ENCODE data around the gene ARHGEF16.

ARHGEF16 gene

GRCh38 chr1:3525551-3526482, 71.4 kb downstream of the ARHGEF16 start:
- Histone ChIP-seq H3K9ac (no peak overlapping the region), H3K4me3 (ENCODE audit: low read depth, low read length) (no peak overlapping the region), H3K4me1 (no peaks in the 10 kb centered on the region), H2AFZ (no peak overlapping the region), H3K9me3 (ENCODE audit: control insufficient read depth, low read length) (no peaks in the 10 kb centered on the region), H3K27ac (no peak overlapping the region), H3K36me3 (ENCODE audit: control insufficient read depth, insufficient read depth, low read length) (no peaks in the 10 kb centered on the region), H3K4me2 (ENCODE audit: low read length) (no peak overlapping the region), H3K79me2 (no peaks in the 10 kb centered on the region), H3K27me3 (ENCODE audit: control insufficient read depth, insufficient read depth, low read length) (no peaks in the 10 kb centered on the region)
- TF ChIP-seq, protein P1, sequence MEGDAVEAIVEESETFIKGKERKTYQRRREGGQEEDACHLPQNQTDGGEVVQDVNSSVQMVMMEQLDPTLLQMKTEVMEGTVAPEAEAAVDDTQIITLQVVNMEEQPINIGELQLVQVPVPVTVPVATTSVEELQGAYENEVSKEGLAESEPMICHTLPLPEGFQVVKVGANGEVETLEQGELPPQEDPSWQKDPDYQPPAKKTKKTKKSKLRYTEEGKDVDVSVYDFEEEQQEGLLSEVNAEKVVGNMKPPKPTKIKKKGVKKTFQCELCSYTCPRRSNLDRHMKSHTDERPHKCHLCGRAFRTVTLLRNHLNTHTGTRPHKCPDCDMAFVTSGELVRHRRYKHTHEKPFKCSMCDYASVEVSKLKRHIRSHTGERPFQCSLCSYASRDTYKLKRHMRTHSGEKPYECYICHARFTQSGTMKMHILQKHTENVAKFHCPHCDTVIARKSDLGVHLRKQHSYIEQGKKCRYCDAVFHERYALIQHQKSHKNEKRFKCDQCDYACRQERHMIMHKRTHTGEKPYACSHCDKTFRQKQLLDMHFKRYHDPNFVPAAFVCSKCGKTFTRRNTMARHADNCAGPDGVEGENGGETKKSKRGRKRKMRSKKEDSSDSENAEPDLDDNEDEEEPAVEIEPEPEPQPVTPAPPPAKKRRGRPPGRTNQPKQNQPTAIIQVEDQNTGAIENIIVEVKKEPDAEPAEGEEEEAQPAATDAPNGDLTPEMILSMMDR (IDR thresholded peaks at IDR 0.05): no peak

- Histone ChIP-seq H3K27me3 (ENCODE audit: control insufficient read depth, insufficient read depth, low read length) (no peaks in the 10 kb centered on the region), H3K27ac (no peak overlapping the region), H3K4me2 (ENCODE audit: low read length) (no peak overlapping the region), H2AFZ (no peak overlapping the region), H3K4me3 (ENCODE audit: low read depth, low read length) (no peak overlapping the region), H3K79me2 (no peaks in the 10 kb centered on the region), H3K9me3 (ENCODE audit: control insufficient read depth, low read length) (no peaks in the 10 kb centered on the region), H3K4me1 (no peaks in the 10 kb centered on the region), H3K36me3 (ENCODE audit: control insufficient read depth, insufficient read depth, low read length) (no peaks in the 10 kb centered on the region), H3K9ac (no peak overlapping the region)
- TF ChIP-seq, protein P1 (IDR thresholded peaks at IDR 0.05): no peak
Measured at GRCh38 chr1:3527774-3528173, 73.3 kb downstream of the ARHGEF16 start.

- Histone ChIP-seq H3K4me2 (ENCODE audit: low read length) (no peak overlapping the region), H3K27ac (no peak overlapping the region), H3K9me3 (ENCODE audit: control insufficient read depth, low read length) (no peaks in the 10 kb centered on the region), H3K36me3 (ENCODE audit: control insufficient read depth, insufficient read depth, low read length) (no peaks in the 10 kb centered on the region), H3K79me2 (no peaks in the 10 kb centered on the region), H3K9ac (no peak overlapping the region), H2AFZ (no peak overlapping the region), H3K4me1 (no peaks in the 10 kb centered on the region), H3K4me3 (ENCODE audit: low read depth, low read length) (no peak overlapping the region), H3K27me3 (ENCODE audit: control insufficient read depth, insufficient read depth, low read length) (no peaks in the 10 kb centered on the region)
- TF ChIP-seq, protein P1 (IDR thresholded peaks at IDR 0.05): no peak
Measured at GRCh38 chr1:3529099-3529729, 74.7 kb downstream of the ARHGEF16 start.

- Histone ChIP-seq H3K27ac (no peak overlapping the region), H3K4me2 (ENCODE audit: low read length) (peak overlapping the region; percentile 80), H3K9me3 (ENCODE audit: control insufficient read depth, low read length) (no peaks in the 10 kb centered on the region), H3K27me3 (ENCODE audit: control insufficient read depth, insufficient read depth, low read length) (no peaks in the 10 kb centered on the region), H3K9ac (no peak overlapping the region), H3K79me2 (no peaks in the 10 kb centered on the region), H3K36me3 (ENCODE audit: control insufficient read depth, insufficient read depth, low read length) (no peaks in the 10 kb centered on the region), H2AFZ (no peak overlapping the region), H3K4me1 (no peaks in the 10 kb centered on the region), H3K4me3 (ENCODE audit: low read depth, low read length) (peak overlapping the region; percentile 42)
- TF ChIP-seq, protein P1 (IDR thresholded peaks at IDR 0.05): no peak
Measured at GRCh38 chr1:3530086-3530925, 75.8 kb downstream of the ARHGEF16 start.
